Measurements from ENCODE around the gene TPST1. TPM values are rescaled to one million over a fixed set of nuclear protein-coding genes. Genes with fewer than 3 reads are reported as not detected.

The TPST1 gene
- total and polyA plus RNA-seq, 2 of the 8 experiments (the other 6 are each of a cell fraction or from before 2014, with no cell fraction given): 8.2 to 18.4 TPM

DNA sequence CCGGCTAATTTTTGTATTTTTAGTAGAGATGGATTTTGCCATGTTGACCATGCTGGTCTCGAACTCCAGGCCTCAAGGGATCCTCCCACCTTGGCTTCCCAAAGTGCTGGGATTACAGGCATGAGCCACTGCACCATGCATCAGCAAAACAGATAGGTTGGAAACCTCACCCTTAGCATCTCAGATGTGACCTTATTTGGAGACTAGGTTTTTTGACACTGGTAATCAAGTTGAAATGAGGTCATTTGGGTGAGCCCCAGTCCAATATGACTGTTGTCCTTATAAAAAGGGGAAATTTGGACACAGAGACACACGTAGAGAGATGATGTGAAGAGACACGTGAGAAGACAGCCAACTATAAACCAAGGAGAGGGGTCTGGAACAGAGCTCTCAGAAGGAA, 42.5 kb upstream of the TPST1 start:
- Histone ChIP-seq H3K27ac (ENCODE audit: low read depth, low read length) (no peak overlapping the region), H2BK20ac (ENCODE audit: low read length) (no peak overlapping the region), H2AFZ (ENCODE audit: low read length) (no peak overlapping the region), H3K23me2 (ENCODE audit: low read depth, low read length) (no peaks in the 10 kb centered on the region), H4K20me1 (replicated peaks in 1 of 2; ENCODE audit: control insufficient read depth in 1 of 2, insufficient read depth in 2 of 2, low read length in 2 of 2) (no peaks in the 10 kb centered on the region), H2AK5ac (ENCODE audit: low read depth, low read length) (no peak overlapping the region), H2BK12ac (ENCODE audit: low read depth, low read length) (no peak overlapping the region), H2BK5ac (ENCODE audit: low read depth, low read length) (no peak overlapping the region), H3K14ac (ENCODE audit: insufficient read length) (no peak overlapping the region), H3K23ac (ENCODE audit: insufficient read length) (no peak overlapping the region), H3K56ac (replicated peaks; ENCODE audit: insufficient read length, low read depth, low read length) (no peak overlapping the region), H4K8ac (ENCODE audit: extremely low read depth, insufficient read depth, low read length) (no peak overlapping the region), H3K27me3 (replicated peaks in 1 of 4; ENCODE audit: control insufficient read depth in 3 of 4, extremely low read depth in 1 of 4, insufficient read depth in 3 of 4, low read length in 3 of 4) (no peaks in the 10 kb centered on the region), H3K9ac (replicated peaks in 1 of 4; ENCODE audit: extremely low read depth in 1 of 4, low read depth in 3 of 4, low read length in 3 of 4) (no peak overlapping the region), H3K79me1 (ENCODE audit: low read depth, low read length) (no peaks in the 10 kb centered on the region), H3K4me1 (replicated peaks in 1 of 4; ENCODE audit: control insufficient read depth in 3 of 4, insufficient read depth in 4 of 4, low read length in 3 of 4) (no peaks in the 10 kb centered on the region), H3K9me3 (ENCODE audit: insufficient read depth in 2 of 2, low read depth in 1 of 2, low read length in 1 of 2) (no peaks in the 10 kb centered on the region), H3K4me3 (ENCODE audit: extremely low read depth in 1 of 4, insufficient read depth in 2 of 4, low read depth in 3 of 4, low read length in 4 of 4) (no peak overlapping the region), H4K5ac (ENCODE audit: insufficient read length, low read depth, low read length) (no peak overlapping the region), H3K79me2 (ENCODE audit: control insufficient read depth in 1 of 2, insufficient read depth in 2 of 2, low read length in 2 of 2) (no peaks in the 10 kb centered on the region), H4K91ac (replicated peaks; ENCODE audit: insufficient read length, low read length) (no peak overlapping the region), H3K4ac (replicated peaks; ENCODE audit: insufficient read length, low read depth, low read length) (no peak overlapping the region), H3K4me2 (ENCODE audit: insufficient read depth in 1 of 2, low read depth in 2 of 2, low read length in 2 of 2) (no peak overlapping the region), H3K36me3 (ENCODE audit: control insufficient read depth in 2 of 4, insufficient read depth in 4 of 4, low read length in 3 of 4) (peaks cover 0 to 6% (median 2%) of the 10 kb centered on the region in 4 experiments; a peak in 3 of 8 replicates), H2BK120ac (replicated peaks; ENCODE audit: low read depth, low read length) (no peak overlapping the region), H3K18ac (ENCODE audit: extremely low read depth, low read length) (no peak overlapping the region), H2BK15ac (ENCODE audit: low read length) (no peak overlapping the region)
- ChIA-PET CTCF (ENCODE audit: partially characterized antibody) (no interaction called here), POLR2A (ENCODE audit: partially characterized antibody) (no interaction called here)
- DNase-seq (ENCODE audit: low read depth in 1 of 2, low spot score in 2 of 2) (no peak), FAIRE-seq (no peak)
- WGBS, 2 experiments (ENCODE audit: extremely low coverage in 1 of 2, insufficient coverage in 1 of 2, insufficient read length in 1 of 2, insufficient replicate concordance in 2 of 2, low coverage in 1 of 2, low lambda C conversion rate in 2 of 2, missing lambda C conversion rate in 1 of 2): 91% methylated on average over 4 of the region's 4 CpGs; no CpG with 5 or more reads in 1 of the 2 experiments
- TF ChIP-seq KDM5A (IDR thresholded peaks at IDR 0.05; ENCODE audit: low read length) (no peak), TCF12 (IDR thresholded peaks at IDR 0.05; ENCODE audit: low read depth, low read length) (no peak), YY1 (IDR thresholded peaks at IDR 0.05; ENCODE audit: low read depth, low read length) (no peak), EP300 (IDR thresholded peaks at IDR 0.05; ENCODE audit: borderline replicate concordance in 1 of 2, low read depth in 2 of 2, low read length in 2 of 2) (no peak), RNF2 (IDR thresholded peaks at IDR 0.05; ENCODE audit: borderline replicate concordance, low read depth, low read length, missing control alignments, poor library complexity, severe bottlenecking) (no peak), TBP (IDR thresholded peaks at IDR 0.05; ENCODE audit: low read depth, low read length) (no peak), CHD2 (IDR thresholded peaks at IDR 0.05; ENCODE audit: low read length) (no peak), BACH1 (IDR thresholded peaks at IDR 0.05; ENCODE audit: low read length) (no peak), CBX5 (IDR thresholded peaks at IDR 0.05; ENCODE audit: low read depth, low read length) (no peak), POLR2AphosphoS5 (IDR thresholded peaks at IDR 0.05; ENCODE audit: low read depth, low read length) (no peak), CBX8 (IDR thresholded peaks at IDR 0.05; ENCODE audit: borderline replicate concordance, low read depth, low read length) (no peak), SRF (IDR thresholded peaks at IDR 0.05; ENCODE audit: low read depth, low read length) (no peak), CREB1 (IDR thresholded peaks at IDR 0.05) (no peak), GABPA (IDR thresholded peaks at IDR 0.05; ENCODE audit: borderline replicate concordance, insufficient read depth, low read length) (no peak), HDAC2 (IDR thresholded peaks at IDR 0.05; ENCODE audit: borderline replicate concordance in 1 of 2, low read depth in 2 of 2, low read length in 2 of 2) (no peak)

Measured in H1 (cell line).